Psoas muscle (tissue), 8 donors: ENCODE results near the gene WRAP73. TPM values are rescaled to one million over a fixed set of nuclear protein-coding genes. Genes with fewer than 3 reads are reported as not detected.
A peak's percentile ranks its signal among the peaks of the same experiment; 100 is the strongest.

Source experiments
- ATAC-seq, 4 donors: fragments of 200-7000 bp; cut with Tn5 transposase; one replicate each; pipeline ENCODE4 v1.9.1; 2020; ENCODE audit warnings: moderate library complexity in 3 of 4, mild to moderate bottlenecking in 2 of 4
- DNase-seq, 2 donors: peaks; one replicate each; pipeline ENCODE4 v3.0.0-alpha.2; 2020
- H3K27ac ChIP-seq: fragments of 200-600 bp; one replicate; pipeline ENCODE4 v1.8.0; 2022
- H3K27me3 ChIP-seq, 3 donors: fragments of 200-600 bp in 1 of 3; one replicate each; pipeline versions ENCODE4 v1.6.1 to v1.8.0; 2013 to 2022; ENCODE audit warnings: low read length in 2 of 3, mild to moderate bottlenecking in 2 of 3, moderate library complexity in 1 of 3; ENCODE audit not compliant: insufficient read depth in 3 of 3
- H3K36me3 ChIP-seq, 2 donors: fragments of 200-600 bp in 1 of 2; one replicate each; pipeline versions ENCODE4 v1.6.1 to v1.8.0; 2013 to 2022; ENCODE audit warnings: low read depth in 1 of 2, mild to moderate bottlenecking in 1 of 2, moderate library complexity in 1 of 2; ENCODE audit not compliant: insufficient read depth in 1 of 2
- H3K4me1 ChIP-seq: fragments of 200-600 bp; one replicate; pipeline ENCODE4 v1.8.0; 2022
- H3K4me3 ChIP-seq: fragments of 200-600 bp; one replicate; pipeline ENCODE4 v1.8.0; 2022; ENCODE audit warnings: mild to moderate bottlenecking
- H3K9me3 ChIP-seq: fragments of 200-600 bp; one replicate; pipeline ENCODE4 v1.8.0; 2022
- WGBS, 3 donors: extraction: QIAGEN DNeasy Blood & Tissue Kit; methylation state at CpG; one replicate each; pipeline versions ENCODE4 v1.1.6 to v1.1.7; 2013; 5-methylcytosine and 5-hydroxymethylcytosine counted together
- intact Hi-C, 2 donors: fragments of 100-400 bp; cut with DNase I; formaldehyde crosslinking; loops; one replicate each; pipeline versions ENCODE4 v1.11.0 to v1.14.2; 2022
- polyA plus RNA-seq, 3 donors: library from polyadenylated mRNA; stranded (reverse); fragments of 200-250 nt; gene quantifications; one replicate each; pipeline ENCODE4 v1.2.3, GENCODE V29; 2013
- total RNA-seq, 4 donors: library from RNA; stranded (reverse); fragmentation: NEBNext Ultra II Directional in 2 of 4; extraction: Animal tissue kit (Norgen Biotek cat#: 25700) in 2 of 4; gene quantifications; one replicate each; pipeline versions ENCODE4 v1.2.1 to v1.2.4, GENCODE V29; 2021 to 2023
- TF ChIP-seq, protein P1 (sequence below): fragments of 200-600 bp; IDR thresholded peaks from one replicate; pipeline ENCODE4 v1.8.0; 2022; ENCODE audit warnings: antibody characterized with exemption
- donor health status: healthy with polysubstance abuse.
- donor health status: DM: no; HTN: no; CAD: no; lungs with moderate emphysema.
- donor health status: Bipolar disorder and iron deficiency.
- donor health status: healthy.
- donor health status: DM: yes; HTN: yes; CAD: no.
- donor health status: DM: no; HTN: no; CAD: no.
- donor health status: DM: no; HTN: no; CAD: no.
- donor health status: DM: yes; HTN: yes; CAD: no.

Gene WRAP73
- total and polyA plus RNA-seq, 7 donors: 10.8 to 21.8 (median 12.6) TPM

DNA sequence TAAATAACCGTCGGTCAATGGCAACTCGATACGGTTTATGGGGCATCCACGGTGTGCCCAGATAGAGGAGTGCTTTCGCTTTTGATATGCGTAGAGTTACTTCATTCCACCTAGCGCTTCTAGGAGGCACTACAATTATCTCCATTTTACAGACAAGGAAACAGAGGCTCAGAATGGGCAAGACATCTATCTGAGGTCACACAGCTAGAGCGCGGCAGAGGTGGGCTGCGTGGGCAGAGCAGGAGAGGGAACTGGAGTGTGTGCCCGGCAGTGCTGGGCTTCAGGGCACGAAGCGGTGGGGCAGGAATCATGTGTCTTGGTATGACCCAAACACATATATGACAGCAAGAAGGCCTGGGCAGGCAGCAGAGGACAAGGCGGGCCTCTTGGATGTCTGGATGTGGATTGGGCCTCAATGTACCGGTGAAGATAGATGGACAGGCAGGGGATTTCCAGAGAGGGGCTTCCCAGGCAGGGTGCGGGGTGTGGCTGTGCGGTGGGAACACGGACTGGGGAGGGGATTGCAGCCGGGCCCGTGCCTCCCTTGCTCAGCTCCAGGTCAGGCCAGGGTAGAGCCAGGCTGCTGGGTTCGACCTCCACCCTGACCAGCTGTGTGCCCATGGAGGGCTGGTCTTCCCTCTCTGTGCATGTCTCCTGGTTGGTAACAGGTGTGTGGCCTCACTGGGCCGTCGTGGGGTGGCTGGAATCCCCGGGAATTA, 23.6 kb upstream of the WRAP73 start:
- Histone ChIP-seq H3K36me3 (no peaks in the 10 kb centered on the region), H3K27me3 (peaks cover 0 to 13% (median 0%) of the 10 kb centered on the region in 3 donors), H3K9me3 (no peaks in the 10 kb centered on the region), H3K4me3 (no peak overlapping the region), H3K27ac (no peak overlapping the region), H3K4me1 (peaks cover 9% of the 10 kb centered on the region)
- intact Hi-C loops: no loop called here
- ATAC-seq: no peak
- 72 to 87% (median 76%) methylated on average over 25 of the region's 25 CpGs for WGBS, 3 donors
- TF ChIP-seq, protein P1, sequence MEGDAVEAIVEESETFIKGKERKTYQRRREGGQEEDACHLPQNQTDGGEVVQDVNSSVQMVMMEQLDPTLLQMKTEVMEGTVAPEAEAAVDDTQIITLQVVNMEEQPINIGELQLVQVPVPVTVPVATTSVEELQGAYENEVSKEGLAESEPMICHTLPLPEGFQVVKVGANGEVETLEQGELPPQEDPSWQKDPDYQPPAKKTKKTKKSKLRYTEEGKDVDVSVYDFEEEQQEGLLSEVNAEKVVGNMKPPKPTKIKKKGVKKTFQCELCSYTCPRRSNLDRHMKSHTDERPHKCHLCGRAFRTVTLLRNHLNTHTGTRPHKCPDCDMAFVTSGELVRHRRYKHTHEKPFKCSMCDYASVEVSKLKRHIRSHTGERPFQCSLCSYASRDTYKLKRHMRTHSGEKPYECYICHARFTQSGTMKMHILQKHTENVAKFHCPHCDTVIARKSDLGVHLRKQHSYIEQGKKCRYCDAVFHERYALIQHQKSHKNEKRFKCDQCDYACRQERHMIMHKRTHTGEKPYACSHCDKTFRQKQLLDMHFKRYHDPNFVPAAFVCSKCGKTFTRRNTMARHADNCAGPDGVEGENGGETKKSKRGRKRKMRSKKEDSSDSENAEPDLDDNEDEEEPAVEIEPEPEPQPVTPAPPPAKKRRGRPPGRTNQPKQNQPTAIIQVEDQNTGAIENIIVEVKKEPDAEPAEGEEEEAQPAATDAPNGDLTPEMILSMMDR: no peak
- DNase-seq: peak in 1 of 2 donors; percentile 1

DNA sequence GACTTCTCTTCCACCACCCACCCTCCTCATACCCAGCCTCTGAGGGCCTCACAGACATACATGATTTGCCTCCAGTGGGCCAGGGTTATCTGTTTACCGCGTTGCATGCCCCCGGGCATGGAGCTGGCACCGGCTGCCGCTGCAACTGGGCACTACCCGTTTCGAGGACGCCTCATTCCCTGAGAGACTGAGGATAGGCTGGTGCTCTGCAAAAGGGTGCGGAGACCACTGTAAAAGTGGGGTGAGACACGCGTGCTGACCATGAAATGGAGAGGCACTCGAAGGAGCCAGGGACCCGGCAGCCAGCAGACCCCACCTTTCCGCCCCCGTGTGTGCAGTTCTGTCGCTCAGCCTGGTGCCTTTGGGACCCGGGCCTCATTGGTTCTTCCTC, 23.1 kb upstream of the WRAP73 start:
- Histone ChIP-seq H3K9me3 (no peaks in the 10 kb centered on the region), H3K4me3 (no peak overlapping the region), H3K4me1 (peaks cover 9% of the 10 kb centered on the region), H3K27ac (no peak overlapping the region), H3K36me3 (no peaks in the 10 kb centered on the region), H3K27me3 (peaks cover 0 to 13% (median 0%) of the 10 kb centered on the region in 3 donors)
- 76 to 79% (median 78%) methylated on average over 17 of the region's 17 CpGs for WGBS, 3 donors
- DNase-seq: peak; percentile 3 to 19
- no peak for ATAC-seq
- intact Hi-C loops: no loop called here
- TF ChIP-seq, protein P1: no peak

DNA sequence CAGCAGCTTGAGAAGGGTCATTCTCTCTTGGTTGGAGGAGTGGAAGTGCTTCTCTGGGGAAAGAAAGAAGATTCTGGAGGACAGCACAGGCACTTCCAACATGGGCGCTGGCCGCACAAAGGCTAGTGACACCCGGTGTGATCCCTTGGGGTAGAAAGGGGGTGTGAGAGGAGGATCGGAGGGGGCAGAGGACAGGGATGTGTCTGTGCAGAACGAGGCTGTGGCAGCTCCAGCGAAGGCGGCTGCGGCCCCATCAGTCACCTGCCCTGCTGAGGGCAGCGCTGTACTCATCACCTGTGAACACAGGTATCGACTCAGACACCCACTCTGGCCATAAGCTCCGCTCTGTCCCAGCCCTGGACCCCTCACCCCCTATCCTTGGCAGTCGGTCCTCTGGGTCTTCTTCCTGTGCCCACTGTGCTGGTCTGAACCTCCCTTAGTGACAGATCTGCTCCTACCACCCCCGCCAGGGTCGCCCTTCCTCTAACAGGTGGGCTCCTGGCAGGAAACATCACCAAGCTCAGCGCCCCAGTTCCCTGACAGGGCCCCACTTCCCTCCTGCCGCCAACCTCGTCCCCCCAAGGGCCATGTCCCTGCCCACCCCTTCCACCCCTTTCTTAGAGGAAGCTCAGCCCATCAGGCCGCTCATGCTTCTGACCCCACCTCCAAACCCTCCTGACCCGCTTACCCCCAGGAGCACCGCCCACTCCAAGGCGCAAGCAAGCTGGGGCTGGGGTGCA, 22.5 kb upstream of the WRAP73 start:
- TF ChIP-seq, protein P1: no peak
- DNase-seq (peak in 1 of 2 donors; percentile 40), ATAC-seq (no peak)
- Histone ChIP-seq H3K27ac (no peak overlapping the region), H3K9me3 (no peaks in the 10 kb centered on the region), H3K4me1 (peaks cover 9% of the 10 kb centered on the region), H3K4me3 (no peak overlapping the region), H3K27me3 (peaks cover 0 to 13% (median 0%) of the 10 kb centered on the region in 3 donors), H3K36me3 (no peaks in the 10 kb centered on the region)
- 84 to 89% (median 87%) methylated on average over 19 to 21 of the region's 21 CpGs for WGBS, 3 donors
- intact Hi-C loops: no loop called here

DNA sequence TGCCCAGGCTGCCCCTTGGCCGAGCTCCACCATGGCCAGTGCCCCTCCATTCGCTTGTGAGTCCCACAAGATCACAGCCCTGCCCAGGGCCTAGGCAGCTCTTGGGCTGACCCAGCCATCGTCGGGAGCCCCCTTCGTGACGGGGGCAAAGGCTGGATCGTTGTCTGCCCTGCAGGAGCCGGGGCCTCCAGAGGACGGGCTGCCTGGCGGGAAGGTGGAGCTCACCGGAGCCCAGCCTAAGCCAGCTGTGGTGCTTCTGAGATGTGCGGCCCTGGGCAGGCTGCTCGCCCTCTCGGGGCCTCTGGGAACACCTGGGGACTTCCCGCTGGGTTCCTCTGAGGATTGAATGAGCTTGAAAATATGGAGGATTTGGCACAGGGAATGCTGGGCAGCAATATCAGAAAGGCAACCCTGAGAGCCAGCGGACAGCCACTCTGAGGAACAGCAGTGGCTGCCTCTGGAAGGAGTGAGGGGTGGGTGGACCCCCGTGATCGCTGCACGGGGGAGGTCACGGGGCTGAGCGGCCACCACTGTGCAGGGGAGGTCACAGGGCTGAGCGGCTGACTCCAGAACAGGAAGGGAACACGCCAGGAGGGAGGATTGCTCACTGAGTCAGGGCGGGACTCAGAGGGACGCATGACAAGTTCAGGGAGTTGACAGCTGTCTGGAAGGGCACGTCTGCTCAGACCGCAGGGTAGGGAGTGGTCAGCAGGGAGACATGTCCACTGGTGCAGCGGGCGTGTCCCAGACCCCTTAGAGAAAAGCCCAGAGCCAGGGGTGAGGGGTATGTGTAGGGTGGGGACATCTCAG, 21.7 kb upstream of the WRAP73 start:
- WGBS, 3 donors: 55 to 65% (median 64%) methylated on average over 28 to 29 of the region's 29 CpGs
- Histone ChIP-seq H3K36me3 (no peaks in the 10 kb centered on the region), H3K27ac (no peak overlapping the region), H3K27me3 (peaks cover 0 to 13% (median 0%) of the 10 kb centered on the region in 3 donors), H3K4me1 (peaks cover 9% of the 10 kb centered on the region), H3K4me3 (no peak overlapping the region), H3K9me3 (no peaks in the 10 kb centered on the region)
- TF ChIP-seq, protein P1: no peak
- ATAC-seq: no peak
- peak; percentile 6 to 22 for DNase-seq
- intact Hi-C loops: no loop called here
